Pancreas (tissue), 10 donors: ENCODE data around the gene FAIM2. TPM values are rescaled to one million over a fixed set of nuclear protein-coding genes. Genes with fewer than 3 reads are reported as not detected.
A peak's percentile ranks its signal among the peaks of the same experiment; 100 is the strongest.

ENCODE experiments used
- ATAC-seq, 4 donors: fragments of 200-7000 bp; cut with Tn5 transposase; one replicate each; pipeline versions ENCODE4 v1.8.0 to v1.9.1; 2020; ENCODE audit warnings: mild to moderate bottlenecking in 4 of 4, moderate library complexity in 4 of 4
- DNase-seq, 6 donors: peaks; one replicate each; pipeline ENCODE4 v3.0.0-alpha.2; 2020
- FAIRE-seq: peaks from 2 replicates; lab custom pipeline; 2012; peaks lifted over from hg19 to GRCh38; lab: Jason Lieb, UNC
- H3K27ac ChIP-seq, 4 donors: fragments of 200-600 bp; sonication (generic); 1 replicate in 3 of 4; 2 replicates in 1 of 4; pipeline versions ENCODE4 v1.5.0 to v1.8.0; 2020
- H3K27me3 ChIP-seq, 4 donors: fragments of 200-600 bp; one replicate each; pipeline ENCODE4 v1.8.0; 2021
- H3K36me3 ChIP-seq, 3 donors: fragments of 200-600 bp; sonication (generic) in 1 of 3; one replicate each; pipeline versions ENCODE4 v1.5.0 to v1.8.0; 2020 to 2021
- H3K4me1 ChIP-seq, 3 donors: fragments of 200-600 bp; one replicate each; pipeline ENCODE4 v1.8.0; 2021
- H3K4me3 ChIP-seq, 4 donors: fragments of 200-600 bp; sonication (generic) in 2 of 4; one replicate each; pipeline versions ENCODE4 v1.5.0 to v1.8.0; 2020 to 2021
- H3K9me3 ChIP-seq, 4 donors: fragments of 200-600 bp; one replicate each; pipeline ENCODE4 v1.8.0; 2021
- WGBS, 2 donors: extraction: QIAGEN DNeasy Blood & Tissue Kit; methylation state at CpG; one replicate each; pipeline ENCODE4 v1.1.7; 2013; 5-methylcytosine and 5-hydroxymethylcytosine counted together
- intact Hi-C, 3 donors: fragments of 100-400 bp; cut with DNase I; formaldehyde crosslinking; loops; one replicate each; pipeline versions ENCODE4 v1.11.1 to v1.14.2; 2022
- polyA plus RNA-seq, 2 donors: library from polyadenylated mRNA; stranded (reverse); fragments of 200-250 nt; gene quantifications; one replicate each; pipeline ENCODE4 v1.2.3, GENCODE V29; 2013
- total RNA-seq, 6 donors: library from RNA; stranded (reverse); fragmentation: NEBNext Ultra II Directional in 4 of 6; extraction: Animal tissue kit (Norgen Biotek cat#: 25700) in 4 of 6; gene quantifications; one replicate each; pipeline versions ENCODE4 v1.2.1 to v1.2.4, GENCODE V29; 2021 to 2023
- TF ChIP-seq, protein P1 (sequence below), 4 donors: fragments of 200-600 bp; sonication (generic) in 3 of 4; IDR thresholded peaks; one replicate each; pipeline versions ENCODE4 v1.5.0 to v1.8.0; 2021; ENCODE audit warnings: antibody characterized with exemption in 4 of 4
- donor health status: healthy with polysubstance abuse.
- donor health status: DM: no; HTN: no; CAD: no; lungs with moderate emphysema.
- donor health status: DM: no; HTN: no; CAD: no.
- donor health status: control.
- donor health status: control.
- donor health status: Bipolar disorder and iron deficiency.
- donor health status: DM: yes; HTN: yes; CAD: no.
- donor health status: DM: no; HTN: no; CAD: no.
- donor health status: DM: no; HTN: no; CAD: no.
- donor health status: DM: yes; HTN: yes; CAD: no.

Gene FAIM2
- total and polyA plus RNA-seq, 8 donors: 0.14 to 2.1 (median 0.56) TPM

DNA sequence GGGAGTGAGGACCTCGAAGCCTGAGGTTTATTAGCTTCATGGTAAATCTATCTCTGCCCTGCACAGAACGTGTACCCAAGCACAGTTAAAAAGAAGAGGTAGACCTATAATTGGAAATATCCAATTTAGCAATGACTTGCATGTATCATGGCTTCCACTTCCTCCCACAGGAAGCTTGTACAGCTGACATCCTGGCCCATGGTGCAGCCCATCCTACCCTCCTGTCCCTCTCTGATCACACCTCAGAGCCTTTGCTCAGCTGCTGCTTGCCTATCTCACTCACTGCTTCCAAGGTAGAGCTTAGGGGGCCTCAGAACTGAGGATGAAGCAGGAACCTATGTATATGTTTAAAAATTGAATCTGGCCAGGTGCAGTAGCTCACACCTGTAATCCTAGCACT, 56.5 kb downstream of the FAIM2 start:
- Histone ChIP-seq H3K27ac (no peak overlapping the region), H3K4me3 (no peak overlapping the region), H3K27me3 (peaks cover 0 to 7% (median 2%) of the 10 kb centered on the region in 4 donors), H3K4me1 (peaks cover 0 to 4% (median 0%) of the 10 kb centered on the region in 3 donors), H3K9me3 (no peaks in the 10 kb centered on the region), H3K36me3 (no peaks in the 10 kb centered on the region)
- 36 to 50% methylated on average over 2 of the region's 2 CpGs for WGBS, 2 donors
- ATAC-seq (no peak), DNase-seq (no peak), FAIRE-seq (no peak)
- TF ChIP-seq, protein P1, sequence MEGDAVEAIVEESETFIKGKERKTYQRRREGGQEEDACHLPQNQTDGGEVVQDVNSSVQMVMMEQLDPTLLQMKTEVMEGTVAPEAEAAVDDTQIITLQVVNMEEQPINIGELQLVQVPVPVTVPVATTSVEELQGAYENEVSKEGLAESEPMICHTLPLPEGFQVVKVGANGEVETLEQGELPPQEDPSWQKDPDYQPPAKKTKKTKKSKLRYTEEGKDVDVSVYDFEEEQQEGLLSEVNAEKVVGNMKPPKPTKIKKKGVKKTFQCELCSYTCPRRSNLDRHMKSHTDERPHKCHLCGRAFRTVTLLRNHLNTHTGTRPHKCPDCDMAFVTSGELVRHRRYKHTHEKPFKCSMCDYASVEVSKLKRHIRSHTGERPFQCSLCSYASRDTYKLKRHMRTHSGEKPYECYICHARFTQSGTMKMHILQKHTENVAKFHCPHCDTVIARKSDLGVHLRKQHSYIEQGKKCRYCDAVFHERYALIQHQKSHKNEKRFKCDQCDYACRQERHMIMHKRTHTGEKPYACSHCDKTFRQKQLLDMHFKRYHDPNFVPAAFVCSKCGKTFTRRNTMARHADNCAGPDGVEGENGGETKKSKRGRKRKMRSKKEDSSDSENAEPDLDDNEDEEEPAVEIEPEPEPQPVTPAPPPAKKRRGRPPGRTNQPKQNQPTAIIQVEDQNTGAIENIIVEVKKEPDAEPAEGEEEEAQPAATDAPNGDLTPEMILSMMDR (IDR thresholded peaks at IDR 0.05): no peak
- intact Hi-C loops: no loop called here

DNA sequence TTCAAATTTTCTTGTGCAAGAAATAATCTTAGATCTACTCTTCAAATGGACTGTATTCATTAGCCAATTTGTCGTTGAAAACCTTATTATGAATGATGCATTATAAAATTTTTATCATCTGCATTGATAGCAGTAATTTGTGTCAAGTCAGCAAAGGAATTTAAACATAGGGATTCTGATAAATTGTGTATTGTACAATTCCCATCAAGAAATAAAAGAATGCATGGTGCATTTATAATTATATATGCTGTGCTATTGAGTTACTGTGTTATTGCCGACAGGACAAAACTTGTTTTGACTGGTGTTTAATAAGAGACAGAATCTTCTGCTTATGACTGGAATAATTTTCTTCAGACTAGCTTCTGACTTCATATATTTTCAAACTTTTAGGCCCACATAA, 57.7 kb downstream of the FAIM2 start:
- Histone ChIP-seq H3K27ac (no peak overlapping the region), H3K4me1 (peaks cover 0 to 4% (median 0%) of the 10 kb centered on the region in 3 donors), H3K27me3 (peaks cover 0 to 7% (median 2%) of the 10 kb centered on the region in 4 donors), H3K4me3 (no peak overlapping the region), H3K9me3 (no peaks in the 10 kb centered on the region), H3K36me3 (no peaks in the 10 kb centered on the region)
- DNase-seq (no peak), FAIRE-seq (no peak), ATAC-seq (no peak)
- WGBS, 2 donors: 70 to 79% methylated on average over 2 of the region's 2 CpGs
- TF ChIP-seq, protein P1 (IDR thresholded peaks at IDR 0.05): no peak
- intact Hi-C loops: no loop called here

DNA sequence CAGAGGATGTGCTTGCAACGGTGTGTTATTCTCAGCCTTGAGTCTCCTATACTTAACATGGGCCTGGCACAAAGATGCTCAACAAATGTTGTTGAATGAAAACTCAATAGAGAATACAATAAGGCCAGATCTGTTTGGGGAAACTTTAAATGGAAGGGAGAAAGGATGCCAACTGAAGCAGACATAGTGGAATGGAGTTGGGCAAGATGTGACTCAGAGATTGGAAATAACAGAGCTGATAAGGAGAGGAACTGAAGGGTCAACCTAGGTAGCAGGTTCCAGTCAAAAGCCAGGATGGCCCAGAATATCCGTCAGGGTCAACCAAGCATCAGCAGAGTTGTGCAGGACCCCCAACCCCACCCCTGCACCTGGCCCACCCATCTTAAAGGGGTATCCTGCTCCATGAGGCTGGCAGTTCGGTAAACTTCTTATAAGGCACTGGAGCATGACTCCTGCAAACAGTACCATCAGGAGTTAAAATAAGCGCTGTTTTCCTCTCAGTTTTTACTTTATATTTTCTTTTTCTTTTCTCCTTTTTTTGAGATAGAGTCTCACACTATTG, 59.7 kb downstream of the FAIM2 start:
- Histone ChIP-seq H3K27ac (no peak overlapping the region), H3K27me3 (peaks cover 0 to 1% (median under 1%) of the 10 kb centered on the region in 4 donors), H3K9me3 (no peaks in the 10 kb centered on the region), H3K4me3 (peak overlapping the region in 1 of 4 donors; percentile 73), H3K4me1 (peaks cover 0 to 4% (median 0%) of the 10 kb centered on the region in 3 donors), H3K36me3 (no peaks in the 10 kb centered on the region)
- no peak for ATAC-seq
- FAIRE-seq: no peak
- intact Hi-C loops: no loop called here
- WGBS, 2 donors: 93 to 94% methylated on average over 4 of the region's 4 CpGs
- DNase-seq: no peak
- TF ChIP-seq, protein P1 (IDR thresholded peaks at IDR 0.05): no peak

DNA sequence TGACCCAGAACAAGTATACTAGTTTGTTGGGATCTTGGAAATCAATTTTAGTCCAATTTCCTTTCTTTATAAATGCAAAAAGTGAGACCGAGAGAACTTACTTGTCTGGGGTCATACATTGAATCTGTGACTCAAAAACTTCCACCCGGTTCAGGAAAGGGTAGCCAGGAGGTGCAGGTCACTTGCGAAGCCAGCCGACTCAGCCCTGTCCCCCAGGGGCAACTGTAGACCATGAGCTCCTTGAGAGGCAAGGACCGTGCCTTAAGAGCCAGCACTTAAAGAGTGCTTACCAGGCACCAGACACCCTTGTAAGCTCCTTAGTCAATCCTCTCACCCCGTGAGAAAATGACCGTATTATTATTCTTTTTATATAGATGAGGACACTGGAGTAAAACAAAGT, 60.3 kb downstream of the FAIM2 start:
- peak overlapping the region; percentile 62 to 89 (median 78) for H3K27ac ChIP-seq
- TF ChIP-seq, protein P1 (IDR thresholded peaks at IDR 0.05): no peak
- ATAC-seq (no peak), FAIRE-seq (no peak), DNase-seq (no peak)
- H3K9me3 ChIP-seq: no peaks in the 10 kb centered on the region
- intact Hi-C loops: no loop called here
- H3K36me3 ChIP-seq: no peaks in the 10 kb centered on the region
- H3K27me3 ChIP-seq: no peaks in the 10 kb centered on the region
- H3K4me1 ChIP-seq: peaks cover 0 to 4% (median 0%) of the 10 kb centered on the region in 3 donors
- peak overlapping the region in 3 of 4 donors; percentile 65 to 74 (median 73) for H3K4me3 ChIP-seq
- WGBS, 2 donors: 80 to 84% methylated on average over 7 of the region's 7 CpGs
